Tibial artery (tissue), 4 donors: ENCODE results near the gene WNT3A.

Experiments used
- DNase-seq, 2 donors: peaks; one replicate each; pipeline ENCODE4 v3.0.0-alpha.2; 2019
- H3K27ac ChIP-seq, 2 donors: fragments of 200-600 bp; sonication (generic) in 1 of 2; 1 replicate in 1 of 2; 2 replicates in 1 of 2; pipeline ENCODE4 v1.5.1; 2018 to 2019; ENCODE audit warnings: mild to moderate bottlenecking in 1 of 2
- H3K27me3 ChIP-seq, 2 donors: fragments of 200-600 bp; sonication (generic) in 1 of 2; one replicate each; pipeline versions ENCODE4 v1.5.1 to v1.6.0; 2016 to 2019
- H3K36me3 ChIP-seq, 3 donors: fragments of 200-600 bp; sonication (generic) in 2 of 3; one replicate each; pipeline ENCODE4 v1.5.1; 2016 to 2019; ENCODE audit warnings: mild to moderate bottlenecking in 2 of 3
- H3K4me1 ChIP-seq, 4 donors: fragments of 200-600 bp; sonication (generic) in 2 of 4; 1 replicate in 3 of 4; 2 replicates in 1 of 4; pipeline ENCODE4 v1.5.1; 2016 to 2019
- H3K4me3 ChIP-seq, 2 donors: fragments of 200-600 bp; sonication (generic) in 1 of 2; 1 replicate in 1 of 2; 2 replicates in 1 of 2; pipeline ENCODE4 v1.5.1; 2018 to 2019; ENCODE audit warnings: mild to moderate bottlenecking in 2 of 2
- H3K9me3 ChIP-seq, 3 donors: fragments of 200-600 bp; sonication (generic) in 1 of 3; one replicate each; pipeline ENCODE4 v1.5.1; 2016 to 2019
- intact Hi-C: fragments of 100-400 bp; cut with DNase I; formaldehyde crosslinking; loops from one replicate; pipeline ENCODE4 v1.15.0; 2023; ENCODE audit warnings: low total_unique reads
- TF ChIP-seq, protein P1 (sequence below), 2 experiments: fragments of 200-600 bp in 1 of 2; fragments of 450-650 bp in 1 of 2; IDR thresholded peaks; one replicate each; pipeline ENCODE4 v1.5.1; 2017 to 2019; ENCODE audit warnings: antibody characterized with exemption in 2 of 2, mild to moderate bottlenecking in 1 of 2, moderate library complexity in 1 of 2

The WNT3A gene

DNA sequence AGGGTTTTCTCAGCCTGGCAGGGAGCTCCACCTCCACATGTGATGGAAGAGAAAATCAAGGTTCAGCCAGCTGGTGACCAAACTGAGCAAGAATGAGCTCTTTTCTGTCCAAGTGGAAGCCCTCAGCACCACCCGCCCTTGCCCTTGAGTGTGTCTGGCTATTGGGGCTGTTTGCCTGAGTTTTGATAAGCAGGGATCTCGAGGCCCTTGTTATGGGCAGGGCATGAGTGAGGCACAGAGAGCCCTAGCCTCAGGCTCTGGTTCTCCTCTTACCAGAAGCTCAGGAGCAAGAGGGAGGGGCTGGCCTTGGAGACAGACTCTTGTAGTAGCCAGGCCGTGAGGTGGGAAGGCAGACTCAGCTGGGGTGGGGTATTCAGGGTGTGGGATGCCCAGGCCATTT is 38.2 kb downstream of the WNT3A start:
- no peak overlapping the region for H3K27ac ChIP-seq
- no peak overlapping the region for H3K4me3 ChIP-seq
- DNase-seq = no peak
- TF ChIP-seq, protein P1, sequence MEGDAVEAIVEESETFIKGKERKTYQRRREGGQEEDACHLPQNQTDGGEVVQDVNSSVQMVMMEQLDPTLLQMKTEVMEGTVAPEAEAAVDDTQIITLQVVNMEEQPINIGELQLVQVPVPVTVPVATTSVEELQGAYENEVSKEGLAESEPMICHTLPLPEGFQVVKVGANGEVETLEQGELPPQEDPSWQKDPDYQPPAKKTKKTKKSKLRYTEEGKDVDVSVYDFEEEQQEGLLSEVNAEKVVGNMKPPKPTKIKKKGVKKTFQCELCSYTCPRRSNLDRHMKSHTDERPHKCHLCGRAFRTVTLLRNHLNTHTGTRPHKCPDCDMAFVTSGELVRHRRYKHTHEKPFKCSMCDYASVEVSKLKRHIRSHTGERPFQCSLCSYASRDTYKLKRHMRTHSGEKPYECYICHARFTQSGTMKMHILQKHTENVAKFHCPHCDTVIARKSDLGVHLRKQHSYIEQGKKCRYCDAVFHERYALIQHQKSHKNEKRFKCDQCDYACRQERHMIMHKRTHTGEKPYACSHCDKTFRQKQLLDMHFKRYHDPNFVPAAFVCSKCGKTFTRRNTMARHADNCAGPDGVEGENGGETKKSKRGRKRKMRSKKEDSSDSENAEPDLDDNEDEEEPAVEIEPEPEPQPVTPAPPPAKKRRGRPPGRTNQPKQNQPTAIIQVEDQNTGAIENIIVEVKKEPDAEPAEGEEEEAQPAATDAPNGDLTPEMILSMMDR (IDR thresholded peaks at IDR 0.05) = no peak
- no peaks in the 10 kb centered on the region for H3K36me3 ChIP-seq
- intact Hi-C loops = no loop called here
- no peaks in the 10 kb centered on the region for H3K9me3 ChIP-seq
- H3K27me3 ChIP-seq = peaks cover 0 to 18% of the 10 kb centered on the region in 2 donors
- H3K4me1 ChIP-seq = peaks cover 0 to 7% (median 0%) of the 10 kb centered on the region in 4 donors

DNA sequence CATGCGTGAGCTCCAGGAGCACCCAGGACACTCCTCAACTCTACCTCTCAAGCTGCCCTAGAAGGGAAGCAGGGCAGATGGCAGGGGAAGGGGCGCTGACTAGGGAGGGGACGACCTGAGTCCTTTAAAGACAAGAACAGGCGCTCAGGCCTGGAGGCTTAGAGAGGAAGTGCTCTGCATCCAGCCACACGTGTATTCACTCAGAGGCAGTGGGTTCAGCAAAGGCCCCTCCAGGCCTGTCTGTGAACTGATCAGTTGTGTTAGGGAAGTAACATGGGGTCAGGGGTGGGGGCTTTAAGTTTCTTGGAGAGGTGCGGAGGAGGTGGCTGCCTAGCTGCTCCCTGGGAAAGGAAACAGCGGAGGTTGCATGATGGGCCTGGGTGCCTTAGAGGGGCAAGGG is 38.6 kb downstream of the WNT3A start:
- TF ChIP-seq, protein P1 (IDR thresholded peaks at IDR 0.05) = no peak
- no peak overlapping the region for H3K4me3 ChIP-seq
- DNase-seq = no peak
- H3K27ac ChIP-seq = no peak overlapping the region
- intact Hi-C loops = no loop called here
- peaks cover 0 to 7% (median 0%) of the 10 kb centered on the region in 4 donors for H3K4me1 ChIP-seq
- peaks cover 0 to 18% of the 10 kb centered on the region in 2 donors for H3K27me3 ChIP-seq
- no peaks in the 10 kb centered on the region for H3K36me3 ChIP-seq
- H3K9me3 ChIP-seq = no peaks in the 10 kb centered on the region

DNA sequence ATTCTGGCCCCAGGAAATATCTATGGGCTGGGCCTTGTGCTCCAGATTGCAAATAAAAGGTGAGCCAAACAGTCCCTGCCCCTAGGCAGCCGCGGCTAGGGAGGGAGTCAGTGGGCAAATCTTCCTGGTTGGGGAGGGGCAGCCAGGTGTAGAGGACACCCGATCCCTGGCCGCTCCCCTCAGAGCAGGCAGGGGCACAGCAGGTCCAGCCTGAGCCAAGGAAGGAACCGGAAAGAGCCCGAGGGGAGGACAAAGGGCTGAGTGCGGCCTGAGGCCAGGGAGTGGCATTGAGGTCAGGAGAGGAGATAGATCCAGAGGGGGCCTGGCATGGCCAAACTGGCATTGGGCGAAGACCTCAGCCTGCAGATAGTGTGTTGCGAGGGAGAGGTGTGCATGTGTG is 39.1 kb downstream of the WNT3A start:
- no peaks in the 10 kb centered on the region for H3K36me3 ChIP-seq
- no peak for DNase-seq
- no peaks in the 10 kb centered on the region for H3K9me3 ChIP-seq
- intact Hi-C loops = no loop called here
- no peak overlapping the region for H3K27ac ChIP-seq
- TF ChIP-seq, protein P1 (IDR thresholded peaks at IDR 0.05) = no peak
- no peak overlapping the region for H3K4me3 ChIP-seq
- H3K4me1 ChIP-seq = peaks cover 0 to 7% (median 0%) of the 10 kb centered on the region in 4 donors
- peaks cover 0 to 20% of the 10 kb centered on the region in 2 donors for H3K27me3 ChIP-seq

DNA sequence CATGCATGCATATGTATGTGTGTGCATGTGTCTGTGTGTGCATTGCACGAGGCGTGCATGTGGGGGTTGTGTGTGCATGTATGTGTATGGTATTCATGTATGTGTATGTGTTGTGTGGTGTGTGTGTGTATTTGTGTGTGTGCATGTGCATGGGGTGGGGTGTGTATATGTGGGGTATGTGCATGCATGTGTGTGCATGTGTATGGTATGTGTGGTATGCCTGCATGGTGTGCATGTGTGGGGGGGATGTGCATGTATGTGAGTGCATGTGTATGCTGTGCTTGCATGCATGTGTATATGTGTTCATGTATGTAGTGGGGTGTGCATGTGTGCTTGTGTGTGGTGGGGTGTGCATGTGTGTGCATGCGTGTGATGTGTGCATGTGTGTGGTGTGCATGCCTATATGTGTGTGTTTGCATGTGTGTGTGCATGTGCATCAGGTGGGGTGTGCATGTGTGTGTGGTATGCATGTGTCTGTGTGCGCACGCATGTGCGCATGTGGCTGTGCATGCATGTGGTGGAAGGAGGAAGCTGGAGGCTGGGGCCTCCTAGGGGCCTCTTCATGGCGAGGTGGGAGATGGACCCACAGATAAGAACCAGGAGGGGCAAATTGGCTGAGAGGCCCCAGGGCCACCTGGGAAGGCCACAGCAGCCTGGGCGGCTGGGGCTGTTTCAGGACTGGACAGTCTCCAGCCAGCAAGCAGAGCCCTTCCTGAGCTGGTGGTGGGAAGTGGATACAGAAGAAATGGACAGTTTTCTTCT is 39.8 kb downstream of the WNT3A start:
- Histone ChIP-seq H3K4me3 (no peak overlapping the region), H3K27me3 (peaks cover 0 to 25% of the 10 kb centered on the region in 2 donors), H3K4me1 (peaks cover 0 to 7% (median 0%) of the 10 kb centered on the region in 4 donors), H3K9me3 (no peaks in the 10 kb centered on the region), H3K27ac (no peak overlapping the region), H3K36me3 (no peaks in the 10 kb centered on the region)
- no peak for DNase-seq
- TF ChIP-seq, protein P1 (IDR thresholded peaks at IDR 0.05) = no peak
- intact Hi-C loops = no loop called here

DNA sequence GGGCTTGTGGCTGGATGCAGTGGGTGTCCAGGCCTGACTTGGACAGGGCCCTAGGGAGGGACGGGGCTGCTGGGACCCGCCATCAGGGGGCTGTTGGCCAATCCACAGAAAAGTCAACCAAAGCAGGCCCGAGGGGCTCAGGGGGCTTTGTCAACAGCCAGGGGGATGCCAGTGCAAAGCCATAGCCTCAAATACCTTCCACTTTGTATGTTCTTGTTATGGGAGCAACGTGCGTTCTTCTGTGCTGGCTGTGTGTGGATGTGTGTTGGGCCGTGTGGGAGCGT is 40.3 kb downstream of the WNT3A start:
- intact Hi-C loops = no loop called here
- TF ChIP-seq, protein P1 (IDR thresholded peaks at IDR 0.05) = no peak

More for the DNA sequence above, 40.3 kb downstream of the WNT3A start:
- Histone ChIP-seq H3K27me3 (peaks cover 0 to 29% of the 10 kb centered on the region in 2 donors), H3K4me3 (no peak overlapping the region), H3K36me3 (no peaks in the 10 kb centered on the region), H3K9me3 (no peaks in the 10 kb centered on the region), H3K27ac (no peak overlapping the region), H3K4me1 (peaks cover 0 to 7% (median 0%) of the 10 kb centered on the region in 4 donors)
- DNase-seq = no peak
